ENCODE data around the gene C4BPA.

C4BPA gene

DNA sequence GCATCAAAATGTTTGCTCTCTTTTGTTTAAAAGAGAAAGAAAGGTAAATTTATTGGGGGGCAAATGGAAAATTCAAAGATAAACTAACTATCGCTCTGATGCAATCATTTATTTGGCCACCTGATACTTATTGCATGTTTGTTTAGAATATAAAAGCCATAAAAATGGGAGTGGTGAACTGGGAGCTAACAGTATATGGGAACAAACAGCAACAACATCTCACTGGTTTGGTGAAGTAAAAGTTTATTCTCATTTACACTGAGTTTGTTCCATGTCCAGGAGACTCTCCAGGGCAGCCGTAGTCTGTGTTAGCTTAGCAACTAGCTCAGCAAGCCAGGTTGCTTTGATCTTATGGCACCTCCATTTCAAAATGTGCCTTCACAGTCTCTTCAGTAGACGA, 20.4 kb downstream of the C4BPA start:
- no peak for DNase-seq (ENCODE audit: low read depth in 2 of 2)

GRCh38 chr1:207128336-207128921, 24.4 kb downstream of the C4BPA start:
- no peak for DNase-seq (ENCODE audit: low read depth in 2 of 2)

DNA sequence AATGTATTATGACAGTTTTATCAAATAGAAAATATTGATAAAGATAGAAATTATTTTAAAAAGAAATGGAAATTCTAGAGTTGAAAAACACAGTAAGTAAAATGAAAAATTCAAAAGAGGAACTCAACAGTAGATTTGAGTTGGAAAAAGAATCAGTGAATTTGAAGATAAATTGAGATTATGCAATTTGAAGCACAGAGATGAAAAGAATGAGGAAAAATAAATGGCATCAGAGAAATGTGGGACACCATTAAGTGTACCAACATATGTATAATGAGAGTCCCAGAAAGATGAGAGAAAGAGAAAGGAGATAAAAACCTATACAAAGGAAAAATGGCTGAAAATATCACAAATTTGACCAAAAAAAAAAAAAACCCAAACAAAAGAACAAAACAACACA, 25.0 kb downstream of the C4BPA start:
- no peak for DNase-seq (ENCODE audit: low read depth in 2 of 2)

DNA sequence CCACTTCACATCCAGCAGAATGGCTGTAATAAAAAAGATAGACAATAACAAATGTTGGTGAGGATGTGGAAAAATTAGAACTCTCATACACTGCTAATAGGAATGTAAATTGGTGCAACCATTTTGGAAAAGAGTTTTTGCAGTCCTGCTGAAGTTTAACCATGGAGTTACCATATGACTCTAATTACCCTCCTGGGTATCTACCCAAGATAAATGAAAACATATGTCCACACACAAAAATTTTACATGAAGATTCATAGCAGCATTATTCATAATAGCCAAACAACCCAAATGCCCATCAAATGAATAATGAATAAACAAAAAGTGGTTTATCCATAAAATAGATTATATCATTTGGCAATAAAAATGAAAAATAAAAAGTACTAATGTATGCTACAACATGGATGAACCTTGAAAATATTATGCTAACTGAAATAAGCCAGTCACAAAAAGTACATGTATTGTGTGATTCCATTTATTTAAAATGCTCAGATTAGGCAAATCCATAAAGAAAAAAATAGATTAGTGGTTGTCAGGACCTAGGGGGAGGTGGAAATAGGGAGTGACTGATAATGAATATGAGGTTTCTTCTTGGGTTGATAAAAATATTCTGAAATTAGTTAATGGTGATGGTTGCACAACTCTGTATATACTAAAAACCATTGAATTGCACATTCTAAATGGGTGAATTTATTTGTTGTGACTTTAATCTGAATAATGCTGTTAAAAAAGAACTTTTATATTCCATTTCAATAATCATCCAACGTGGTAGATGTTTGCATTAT, 26.4 kb downstream of the C4BPA start:
- DNase-seq (ENCODE audit: low read depth in 2 of 2), result no peak

DNA sequence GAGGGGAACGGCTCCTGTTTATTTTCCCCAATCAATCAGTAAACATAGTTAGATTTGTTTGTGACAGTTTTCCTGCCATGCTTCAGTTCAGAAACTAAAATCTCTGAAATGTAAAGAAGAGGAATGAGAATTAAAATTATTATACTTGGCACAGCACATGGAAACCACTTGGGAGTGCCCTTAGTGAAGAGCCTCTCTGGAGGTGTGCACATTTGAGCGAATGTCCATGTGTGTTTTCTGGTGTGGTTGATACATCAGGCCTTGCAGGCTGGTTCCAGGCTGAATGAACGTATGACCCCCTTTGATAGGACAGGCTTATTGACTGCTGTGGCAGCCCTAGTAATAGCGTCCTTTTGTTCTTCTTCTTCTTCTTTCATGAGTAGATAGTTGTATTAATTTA, 27.1 kb downstream of the C4BPA start:
- DNase-seq (ENCODE audit: low read depth in 2 of 2), result no peak

DNA sequence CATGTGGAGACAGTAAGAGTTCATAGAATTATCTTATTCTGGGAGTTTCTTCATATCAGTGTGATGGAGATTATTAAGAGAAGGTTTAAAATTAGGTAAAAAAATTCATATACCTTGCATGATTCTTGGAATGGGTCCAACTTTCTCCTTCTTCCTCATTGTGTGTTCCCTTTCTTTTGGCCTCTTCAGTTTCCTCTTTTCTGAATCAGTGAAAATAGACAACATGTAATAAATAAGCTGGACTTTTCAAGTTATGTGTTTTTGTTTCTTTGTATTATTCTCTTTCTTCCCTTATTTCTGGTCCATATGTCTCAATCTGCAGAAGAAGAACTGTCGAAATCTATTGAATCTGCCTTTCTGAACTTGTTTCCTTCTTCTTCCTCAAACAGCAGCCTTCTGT, 30.5 kb downstream of the C4BPA start:
- DNase-seq (ENCODE audit: low read depth in 2 of 2), result no peak

- no peak for DNase-seq (ENCODE audit: low read depth in 2 of 2)
Measured at GRCh38 chr1:207139616-207140015, 35.6 kb downstream of the C4BPA start.

- DNase-seq (ENCODE audit: low read depth in 2 of 2), result no peak
Measured at GRCh38 chr1:207140536-207140935, 36.5 kb downstream of the C4BPA start.

- no peak for DNase-seq (ENCODE audit: low read depth in 2 of 2)
Measured at GRCh38 chr1:207145401-207146058, 41.5 kb downstream of the C4BPA start.

GRCh38 chr1:207151920-207152319, 47.9 kb downstream of the C4BPA start:
- no peak for DNase-seq (ENCODE audit: low read depth in 2 of 2)

- DNase-seq (ENCODE audit: low read depth in 2 of 2), result no peak
Measured at GRCh38 chr1:207152792-207153468, 48.9 kb downstream of the C4BPA start.

GRCh38 chr1:207155028-207155427, 51.0 kb downstream of the C4BPA start:
- DNase-seq (ENCODE audit: low read depth in 2 of 2), result no peak

DNA sequence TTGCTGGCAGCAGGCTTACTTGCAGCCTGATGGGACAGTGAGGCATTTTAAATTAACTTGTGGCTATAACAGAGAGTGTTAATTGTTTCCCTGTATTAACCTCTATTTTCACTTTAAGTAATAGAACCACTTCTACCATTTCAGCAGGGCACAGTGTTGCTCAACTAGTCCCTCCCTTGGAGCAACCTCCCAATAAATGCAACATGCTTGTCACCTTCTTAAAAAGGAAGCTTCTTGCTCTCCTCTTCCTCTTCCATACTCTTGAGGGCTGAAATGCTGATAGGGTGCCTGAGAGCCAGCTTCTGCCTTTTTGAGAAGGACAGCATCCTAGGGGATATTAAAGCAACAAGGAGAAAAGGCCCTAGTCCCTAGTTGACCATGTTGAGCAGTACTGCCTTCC, 52.1 kb downstream of the C4BPA start:
- no peak for DNase-seq (ENCODE audit: low read depth in 2 of 2)

GRCh38 chr1:207156826-207157225, 52.8 kb downstream of the C4BPA start:
- DNase-seq (ENCODE audit: low read depth in 2 of 2), result peak in 1 of 2 experiments; percentile 6

- DNase-seq (ENCODE audit: low read depth in 2 of 2), result no peak
Measured at GRCh38 chr1:207164086-207164485, 60.1 kb downstream of the C4BPA start.

GRCh38 chr1:207172321-207172720, 68.3 kb downstream of the C4BPA start:
- no peak for DNase-seq (ENCODE audit: low read depth in 2 of 2)

DNA sequence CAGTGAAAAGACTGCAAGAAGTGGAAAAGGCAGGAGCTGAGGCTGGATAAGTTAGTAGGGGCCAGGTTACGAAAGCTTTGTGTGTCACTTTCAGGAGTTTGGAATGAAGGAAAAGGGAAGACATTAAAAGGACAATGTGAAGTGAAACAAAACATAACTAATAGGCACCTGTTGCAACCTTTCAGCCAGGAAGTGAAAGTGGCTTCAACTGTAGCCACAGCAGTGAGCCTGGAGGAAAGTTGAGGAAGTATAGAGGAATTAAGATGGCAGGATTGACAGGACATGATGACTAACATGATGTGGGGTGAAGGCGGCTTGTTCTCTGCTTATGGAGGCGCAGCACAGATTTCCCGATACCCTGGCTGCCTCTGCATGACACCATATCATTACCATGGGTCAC, 68.9 kb downstream of the C4BPA start:
- DNase-seq (ENCODE audit: low read depth in 2 of 2), result no peak

GRCh38 chr1:207173396-207173795, 69.4 kb downstream of the C4BPA start:
- no peak for DNase-seq (ENCODE audit: low read depth in 2 of 2)

DNA sequence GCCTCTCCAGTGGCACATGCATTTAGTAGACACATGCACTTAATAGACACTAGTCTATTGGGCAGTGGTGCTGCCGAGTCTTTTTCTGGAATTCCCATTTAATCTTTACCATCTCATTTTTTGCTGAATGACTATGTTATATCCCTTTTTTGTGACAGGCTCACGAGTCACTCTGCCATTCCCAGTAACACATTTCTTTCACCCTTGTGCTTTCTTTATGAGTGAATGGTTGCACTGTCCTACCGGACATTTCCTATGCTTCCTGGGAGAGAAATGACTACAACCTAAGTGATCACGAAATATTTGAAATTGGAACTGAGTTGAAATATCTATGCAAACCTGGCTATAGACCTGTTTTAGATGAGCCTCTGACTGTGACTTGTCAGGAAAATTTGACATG, 70.9 kb downstream of the C4BPA start:
- no peak for DNase-seq (ENCODE audit: low read depth in 2 of 2)

DNA sequence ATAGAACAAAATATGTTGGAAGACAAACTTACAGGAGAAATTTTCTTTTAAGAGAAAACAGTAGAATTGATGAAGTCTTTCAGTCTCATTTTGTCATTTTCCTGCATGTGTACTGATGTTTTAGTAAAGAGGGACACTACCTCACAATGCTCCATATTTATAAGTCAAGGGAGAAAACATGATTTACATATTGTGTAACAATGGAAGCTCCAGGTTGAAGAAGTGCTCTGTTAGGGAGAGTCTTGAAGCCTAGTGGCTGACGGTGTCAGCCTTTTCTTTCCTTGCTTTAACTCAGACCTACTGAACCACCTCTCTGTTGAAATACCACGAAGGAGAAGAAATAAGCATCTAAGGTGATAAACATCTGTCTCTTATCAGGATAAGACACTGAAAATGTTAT, 75.0 kb downstream of the C4BPA start:
- DNase-seq (ENCODE audit: low read depth in 2 of 2), result no peak

DNA sequence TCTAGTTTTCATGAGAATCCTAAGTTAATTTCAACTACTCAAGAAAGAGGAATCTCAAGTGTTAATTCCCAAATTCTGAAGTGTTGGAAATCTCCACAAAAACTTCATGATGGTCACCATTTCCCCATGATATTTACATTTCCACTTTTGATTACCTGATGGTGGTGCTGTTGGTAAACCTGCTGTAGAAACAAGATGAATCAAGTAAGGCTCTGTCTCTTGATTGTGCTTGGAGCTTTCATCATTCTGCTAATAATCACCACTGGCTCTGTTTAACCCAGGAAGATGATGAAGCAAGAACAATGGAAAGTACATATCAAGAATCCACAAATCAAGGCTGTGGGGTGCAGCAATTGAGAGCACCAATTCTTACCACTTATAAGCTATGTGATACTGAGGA, 77.8 kb downstream of the C4BPA start:
- no peak for DNase-seq (ENCODE audit: low read depth in 2 of 2)

DNA sequence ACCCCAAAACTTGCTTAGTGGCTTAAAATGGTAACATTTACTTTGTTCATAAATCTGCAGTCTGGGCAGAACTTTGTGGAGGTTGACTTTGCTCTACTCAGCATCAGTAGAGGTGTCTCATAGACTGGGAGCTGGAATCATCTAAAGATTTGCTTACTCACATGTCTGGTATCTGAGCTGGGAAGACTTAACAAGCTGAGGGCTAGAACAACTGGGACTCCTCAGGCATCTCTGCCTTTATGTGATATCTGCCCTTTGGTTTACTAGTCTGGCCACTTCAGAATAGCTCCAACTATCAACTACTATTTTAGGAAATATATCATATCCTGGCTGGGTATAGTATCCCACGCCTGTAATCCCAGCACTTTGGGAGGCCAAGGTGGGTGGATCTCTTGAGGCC, 82.5 kb downstream of the C4BPA start:
- no peak for DNase-seq (ENCODE audit: low read depth in 2 of 2)

DNA sequence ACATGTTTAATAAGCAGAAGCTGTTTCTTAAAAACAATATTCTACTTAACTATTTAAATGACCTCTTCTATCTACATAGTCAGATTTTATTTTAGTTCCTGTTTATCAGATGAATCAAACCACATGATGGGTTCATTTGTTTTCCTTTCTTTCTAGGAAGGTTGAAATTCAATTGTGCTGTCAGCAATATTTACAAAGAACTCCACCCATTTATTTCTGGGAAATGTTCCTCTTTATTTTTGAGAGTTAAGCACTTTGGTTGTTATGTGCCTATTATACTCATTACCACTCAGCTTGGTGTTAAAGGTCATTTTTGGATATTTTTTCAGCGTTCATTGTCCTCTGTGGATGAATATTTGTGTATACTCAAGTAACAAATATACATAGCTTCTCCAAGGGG, 84.9 kb downstream of the C4BPA start:
- DNase-seq (ENCODE audit: low read depth in 2 of 2), result no peak
